AG10803 (cell line): ENCODE measurements around the gene PTK6.
"Not testable (repeated sequence)": the region's sequence is repeated elsewhere in the genome, so short reads cannot be mapped to it uniquely, and the experiment has no call there.

Source experiments
- DNase-seq: peaks from one replicate; pipeline ENCODE4 v3.0.0; 2010; ENCODE audit warnings: low read depth
- H3K4me3 ChIP-seq: 2 replicates; pipeline ENCODE4 v1.5.1; 2011; ENCODE audit warnings: mild to moderate bottlenecking, low read length, control low read depth
- CTCF ChIP-seq: conservative IDR thresholded peaks from 2 replicates; pipeline ENCODE4 v1.5.1; 2011; ENCODE audit warnings: mild to moderate bottlenecking, low read length, control low read depth, inconsistent platforms

PTK6 gene

GRCh38 chr20:63563225-63563935 lies 26.2 kb upstream of the PTK6 start:
- TF ChIP-seq CTCF: no peak
- no peak overlapping the region for H3K4me3 ChIP-seq
- no peak for DNase-seq

GRCh38 chr20:63562461-63563224 lies 25.5 kb upstream of the PTK6 start:
- DNase-seq: no peak
- H3K4me3 ChIP-seq: no peak overlapping the region

GRCh38 chr20:63561624-63562396 lies 24.6 kb upstream of the PTK6 start:
- DNase-seq: no peak
- no peak overlapping the region for H3K4me3 ChIP-seq

More at GRCh38 chr20:63562461-63563224, 25.5 kb upstream of the PTK6 start:
- TF ChIP-seq CTCF: no peak

GRCh38 chr20:63560856-63561609 lies 23.9 kb upstream of the PTK6 start:
- no peak for TF ChIP-seq CTCF
- no peak overlapping the region for H3K4me3 ChIP-seq
- no peak for DNase-seq

More at GRCh38 chr20:63561624-63562396, 24.6 kb upstream of the PTK6 start:
- TF ChIP-seq CTCF: no peak

- no peak for DNase-seq
- no peak overlapping the region for H3K4me3 ChIP-seq
- TF ChIP-seq CTCF: no peak
Measured at GRCh38 chr20:63560333-63560805, 23.2 kb upstream of the PTK6 start.

GRCh38 chr20:63559485-63560332 lies 22.5 kb upstream of the PTK6 start:
- H3K4me3 ChIP-seq: not testable (repeated sequence)

More at GRCh38 chr20:63559485-63560332, 22.5 kb upstream of the PTK6 start:
- DNase-seq: not testable (repeated sequence)
